Measurements from ENCODE around the gene PCSK6. TPM values are rescaled to one million over a fixed set of nuclear protein-coding genes. Genes with fewer than 3 reads are reported as not detected.

Gene PCSK6
- polyA plus RNA-seq, 3 donors: 0.05 to 0.10 TPM; not detected in 1

DNA sequence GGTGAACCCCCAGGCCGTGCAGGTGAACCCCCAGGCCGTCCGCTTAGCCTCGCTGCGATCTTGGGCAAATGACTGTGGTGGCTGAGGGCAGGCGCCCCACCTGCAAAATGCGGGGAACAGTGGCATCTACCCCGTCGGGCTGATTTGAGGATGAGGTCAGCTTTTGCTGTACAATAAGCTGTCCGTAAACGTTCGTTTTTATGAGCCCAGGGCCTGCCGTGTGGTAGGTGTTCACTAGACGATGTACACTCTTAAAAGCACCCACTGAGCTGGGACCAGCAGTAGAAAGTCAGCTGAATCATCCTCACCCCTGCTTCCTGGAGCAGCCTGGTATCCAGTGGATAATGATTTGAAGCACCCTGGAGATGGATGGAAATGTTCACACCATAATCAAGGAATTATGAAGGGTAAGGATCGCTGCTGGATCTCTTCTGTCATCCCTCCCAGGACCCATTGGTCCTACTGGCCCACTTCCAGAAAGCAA is 943 bp upstream of the PCSK6 start:
- Histone ChIP-seq H3K79me2 (ENCODE audit: insufficient read depth, low read length) (no peaks in the 10 kb centered on the region), H3K4me1 (ENCODE audit: control insufficient read depth in 1 of 2, insufficient read depth in 2 of 2, low read length in 2 of 2) (no peaks in the 10 kb centered on the region), H3K9me3 (replicated peaks in 1 of 2; ENCODE audit: control insufficient read depth in 1 of 2, insufficient read depth in 1 of 2, low read length in 2 of 2) (peaks cover 0 to 11% of the 10 kb centered on the region in 2 donors), H3K9ac (ENCODE audit: insufficient read depth, low read length, poor library complexity, severe bottlenecking) (no peak overlapping the region), H3K4me3 (replicated peaks in 1 of 3; ENCODE audit: low read depth in 2 of 3, low read length in 3 of 3) (no peak overlapping the region), H2AFZ (ENCODE audit: insufficient read depth, low read depth, low read length, poor library complexity, severe bottlenecking) (no peak overlapping the region), H3K4me2 (replicated peaks; ENCODE audit: extremely low read depth, low read length, poor library complexity, severe bottlenecking) (no peak overlapping the region), H3K27ac (ENCODE audit: low read depth in 1 of 2, low read length in 2 of 2) (no peak overlapping the region), H3K36me3 (replicated peaks in 1 of 2; ENCODE audit: control insufficient read depth in 1 of 2, insufficient read depth in 2 of 2, low read length in 2 of 2) (no peaks in the 10 kb centered on the region), H4K20me1 (ENCODE audit: insufficient read depth, low read length) (no peaks in the 10 kb centered on the region), H3K27me3 (ENCODE audit: control insufficient read depth in 2 of 2, insufficient read depth in 2 of 2, low read length in 2 of 2) (peaks cover 42 to 65% of the 10 kb centered on the region in 2 donors)
- H3K36me3 Mint-ChIP-seq: peaks cover 0 to 3% of the 10 kb centered on the region in 2 donors
- H3K27me3 Mint-ChIP-seq (ENCODE audit: low read depth in 3 of 3): peaks cover 60 to 83% (median 62%) of the 10 kb centered on the region in 3 donors
- H3K27ac Mint-ChIP-seq: no peak overlapping the region
- H3K9me3 Mint-ChIP-seq: peaks cover 0 to 7% (median 1%) of the 10 kb centered on the region in 7 donors
- H3K4me1 Mint-ChIP-seq: no peaks in the 10 kb centered on the region
- 97% methylated on average over 9 of the region's 15 CpGs for WGBS (ENCODE audit: insufficient coverage)
- TF ChIP-seq, protein P1, sequence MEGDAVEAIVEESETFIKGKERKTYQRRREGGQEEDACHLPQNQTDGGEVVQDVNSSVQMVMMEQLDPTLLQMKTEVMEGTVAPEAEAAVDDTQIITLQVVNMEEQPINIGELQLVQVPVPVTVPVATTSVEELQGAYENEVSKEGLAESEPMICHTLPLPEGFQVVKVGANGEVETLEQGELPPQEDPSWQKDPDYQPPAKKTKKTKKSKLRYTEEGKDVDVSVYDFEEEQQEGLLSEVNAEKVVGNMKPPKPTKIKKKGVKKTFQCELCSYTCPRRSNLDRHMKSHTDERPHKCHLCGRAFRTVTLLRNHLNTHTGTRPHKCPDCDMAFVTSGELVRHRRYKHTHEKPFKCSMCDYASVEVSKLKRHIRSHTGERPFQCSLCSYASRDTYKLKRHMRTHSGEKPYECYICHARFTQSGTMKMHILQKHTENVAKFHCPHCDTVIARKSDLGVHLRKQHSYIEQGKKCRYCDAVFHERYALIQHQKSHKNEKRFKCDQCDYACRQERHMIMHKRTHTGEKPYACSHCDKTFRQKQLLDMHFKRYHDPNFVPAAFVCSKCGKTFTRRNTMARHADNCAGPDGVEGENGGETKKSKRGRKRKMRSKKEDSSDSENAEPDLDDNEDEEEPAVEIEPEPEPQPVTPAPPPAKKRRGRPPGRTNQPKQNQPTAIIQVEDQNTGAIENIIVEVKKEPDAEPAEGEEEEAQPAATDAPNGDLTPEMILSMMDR (IDR thresholded peaks at IDR 0.05): no peak
- H3K4me3 Mint-ChIP-seq: peak overlapping the region in 1 of 2 donors; percentile 78
- intact Hi-C loops (cut with micrococcal nuclease): no loop called here
- DNase-seq: no peak

DNA sequence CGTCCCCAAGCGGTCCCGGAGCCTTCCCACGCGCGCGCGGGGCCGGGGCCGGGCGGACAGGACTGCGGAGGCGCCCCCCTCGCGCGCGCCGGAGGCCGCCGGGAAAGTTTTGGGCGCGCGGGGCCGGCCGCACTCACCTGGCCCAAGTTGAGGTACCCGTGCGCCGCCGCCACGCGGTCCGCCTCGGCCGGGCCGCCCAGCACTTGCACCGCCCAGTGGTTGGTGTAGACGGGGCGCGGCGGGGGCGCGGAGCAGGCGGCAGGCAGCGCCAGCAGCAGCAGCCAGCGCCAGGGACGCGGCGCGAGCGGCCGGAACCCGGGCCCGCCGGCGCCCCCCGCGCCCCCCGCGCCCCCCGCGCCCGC is 289 bp downstream of the PCSK6 start:
- Mint-ChIP-seq H3K4me3 (no peak overlapping the region), H3K4me1 (no peaks in the 10 kb centered on the region), H3K27me3 (ENCODE audit: low read depth in 3 of 3) (peaks cover 53 to 82% (median 63%) of the 10 kb centered on the region in 3 donors), H3K27ac (no peak overlapping the region), H3K36me3 (peaks cover 0 to 3% of the 10 kb centered on the region in 2 donors), H3K9me3 (peaks cover 0 to 6% (median 1%) of the 10 kb centered on the region in 7 donors)
- H3K27me3 ChIP-seq (ENCODE audit: control insufficient read depth in 2 of 2, insufficient read depth in 2 of 2, low read length in 2 of 2): peaks cover 43 to 56% of the 10 kb centered on the region in 2 donors
- H3K9me3 ChIP-seq (replicated peaks in 1 of 2; ENCODE audit: control insufficient read depth in 1 of 2, insufficient read depth in 1 of 2, low read length in 2 of 2): peaks cover 0 to 11% of the 10 kb centered on the region in 2 donors
- no peak overlapping the region for H2AFZ ChIP-seq (ENCODE audit: insufficient read depth, low read depth, low read length, poor library complexity, severe bottlenecking)
- no peaks in the 10 kb centered on the region for H3K4me1 ChIP-seq (ENCODE audit: control insufficient read depth in 1 of 2, insufficient read depth in 2 of 2, low read length in 2 of 2)
- under 1% methylated on average over 62 of the region's 62 CpGs for WGBS (ENCODE audit: insufficient coverage)
- H3K27ac ChIP-seq (ENCODE audit: low read depth in 1 of 2, low read length in 2 of 2): no peak overlapping the region
- H3K4me3 ChIP-seq (replicated peaks in 1 of 3; ENCODE audit: low read depth in 2 of 3, low read length in 3 of 3): no peak overlapping the region
- H3K4me2 ChIP-seq (replicated peaks; ENCODE audit: extremely low read depth, low read length, poor library complexity, severe bottlenecking): no peak overlapping the region
- intact Hi-C loops (cut with micrococcal nuclease): no loop called here
- no peaks in the 10 kb centered on the region for H3K36me3 ChIP-seq (replicated peaks in 1 of 2; ENCODE audit: control insufficient read depth in 1 of 2, insufficient read depth in 2 of 2, low read length in 2 of 2)
- H3K79me2 ChIP-seq (ENCODE audit: insufficient read depth, low read length): no peaks in the 10 kb centered on the region
- TF ChIP-seq, protein P1 (IDR thresholded peaks at IDR 0.05): no peak
- H3K9ac ChIP-seq (ENCODE audit: insufficient read depth, low read length, poor library complexity, severe bottlenecking): no peak overlapping the region
- no peaks in the 10 kb centered on the region for H4K20me1 ChIP-seq (ENCODE audit: insufficient read depth, low read length)
- DNase-seq: no peak

Data from CD14-positive monocyte (primary cell).